ENCODE results near the gene PROB1.

PROB1 gene

DNA sequence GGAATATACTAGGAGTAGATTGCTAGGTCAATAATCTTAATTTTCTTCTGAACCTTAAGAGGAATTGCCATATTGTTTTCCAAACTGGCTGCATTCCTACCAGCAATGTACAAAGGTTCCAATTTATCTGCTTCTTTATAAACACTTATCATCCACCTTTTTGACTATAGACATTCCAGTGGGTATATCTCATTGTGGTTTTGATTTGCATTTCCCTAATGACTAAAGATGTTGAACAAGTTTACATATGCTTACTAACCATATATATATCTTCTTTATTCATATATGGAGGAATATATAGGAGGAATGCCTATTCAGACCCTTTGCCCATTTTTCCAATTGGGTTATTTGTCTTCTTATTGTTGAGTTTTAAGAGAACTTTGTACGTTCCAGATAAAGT is 36.8 kb upstream of the PROB1 start:
- no peaks in the 10 kb centered on the region for H3K4me1 ChIP-seq (ENCODE audit: control extremely low read depth in 1 of 4, control insufficient read depth in 4 of 4, insufficient read depth in 4 of 4, low read length in 3 of 4)
- H3K27me3 ChIP-seq (replicated peaks in 2 of 5; ENCODE audit: control insufficient read depth in 4 of 5, insufficient read depth in 5 of 5, low read length in 4 of 5): no peaks in the 10 kb centered on the region
- no peak overlapping the region for H3K4me3 ChIP-seq (ENCODE audit: control insufficient read depth in 1 of 7, extremely low read depth in 1 of 7, insufficient read depth in 4 of 7, low read depth in 2 of 7, low read length in 6 of 7)
- WGBS (ENCODE audit: insufficient coverage): no CpG with 5 or more reads among the region's 1 CpG
- DNase-seq: no peak
- no peak overlapping the region for H3K27ac ChIP-seq (ENCODE audit: insufficient read depth in 1 of 2, low read depth in 1 of 2, low read length in 2 of 2, poor library complexity in 1 of 2, severe bottlenecking in 2 of 2)
- POLR2A ChIA-PET: no interaction called here
- H3K9me3 ChIP-seq (ENCODE audit: control extremely low read depth in 1 of 5, control insufficient read depth in 4 of 5, insufficient read depth in 2 of 5, low read depth in 1 of 5, low read length in 4 of 5): no peaks in the 10 kb centered on the region
- CTCF ChIA-PET: interaction anchor here (1.7 to 9.4 kb wide), 3 partner anchors 8 to 83 kb away, joined by 3 to 64 read pairs (median 14); partner anchors contain the start of gene SMIM33
- H3K36me3 ChIP-seq (ENCODE audit: control insufficient read depth in 4 of 4, insufficient read depth in 4 of 4, low read length in 3 of 4): peaks cover 2 to 37% (median 9%) of the 10 kb centered on the region in 4 experiments

DNA sequence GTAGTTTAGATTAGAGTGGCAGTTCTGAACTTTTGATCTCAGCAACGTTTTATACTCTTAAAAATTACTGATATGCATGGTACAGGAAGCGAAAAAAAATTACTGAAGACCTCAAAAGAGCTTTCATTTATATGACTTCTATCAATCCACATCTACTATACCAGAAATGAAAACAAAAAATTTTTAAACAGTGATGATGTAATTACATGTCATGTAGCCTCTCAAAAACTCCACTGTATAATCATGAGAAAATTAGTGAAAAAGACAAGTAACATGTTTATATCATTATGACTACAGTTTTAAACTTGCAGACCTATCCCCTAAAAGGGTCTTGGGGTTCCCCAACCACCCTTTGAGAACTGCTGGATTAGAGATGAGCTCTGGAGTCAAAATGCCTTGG is 35.1 kb upstream of the PROB1 start:
- WGBS (ENCODE audit: insufficient coverage): no CpG with 5 or more reads among the region's 2 CpGs
- peaks cover 2 to 38% (median 10%) of the 10 kb centered on the region in 4 experiments for H3K36me3 ChIP-seq (ENCODE audit: control insufficient read depth in 4 of 4, insufficient read depth in 4 of 4, low read length in 3 of 4)
- no peaks in the 10 kb centered on the region for H3K9me3 ChIP-seq (ENCODE audit: control extremely low read depth in 1 of 5, control insufficient read depth in 4 of 5, insufficient read depth in 2 of 5, low read depth in 1 of 5, low read length in 4 of 5)
- no peak for DNase-seq
- ChIA-PET CTCF (interaction anchor here (1.3 to 2.2 kb wide), 5 partner anchors 9 to 83 kb away, joined by 3 to 11 read pairs (median 5); partner anchors contain the start of gene STING1), POLR2A (interaction anchor here (0.9 kb wide), 1 partner anchor 9 kb away, joined by 3 read pairs; the partner anchor contains the start of gene DNAJC18)
- H3K27me3 ChIP-seq (replicated peaks in 2 of 5; ENCODE audit: control insufficient read depth in 4 of 5, insufficient read depth in 5 of 5, low read length in 4 of 5): no peaks in the 10 kb centered on the region
- H3K4me1 ChIP-seq (ENCODE audit: control extremely low read depth in 1 of 4, control insufficient read depth in 4 of 4, insufficient read depth in 4 of 4, low read length in 3 of 4): peaks cover 0 to 10% (median 2%) of the 10 kb centered on the region in 4 experiments
- no peak overlapping the region for H3K4me3 ChIP-seq (ENCODE audit: control insufficient read depth in 1 of 7, extremely low read depth in 1 of 7, insufficient read depth in 4 of 7, low read depth in 2 of 7, low read length in 6 of 7)
- H3K27ac ChIP-seq (ENCODE audit: insufficient read depth in 1 of 2, low read depth in 1 of 2, low read length in 2 of 2, poor library complexity in 1 of 2, severe bottlenecking in 2 of 2): no peak overlapping the region

DNA sequence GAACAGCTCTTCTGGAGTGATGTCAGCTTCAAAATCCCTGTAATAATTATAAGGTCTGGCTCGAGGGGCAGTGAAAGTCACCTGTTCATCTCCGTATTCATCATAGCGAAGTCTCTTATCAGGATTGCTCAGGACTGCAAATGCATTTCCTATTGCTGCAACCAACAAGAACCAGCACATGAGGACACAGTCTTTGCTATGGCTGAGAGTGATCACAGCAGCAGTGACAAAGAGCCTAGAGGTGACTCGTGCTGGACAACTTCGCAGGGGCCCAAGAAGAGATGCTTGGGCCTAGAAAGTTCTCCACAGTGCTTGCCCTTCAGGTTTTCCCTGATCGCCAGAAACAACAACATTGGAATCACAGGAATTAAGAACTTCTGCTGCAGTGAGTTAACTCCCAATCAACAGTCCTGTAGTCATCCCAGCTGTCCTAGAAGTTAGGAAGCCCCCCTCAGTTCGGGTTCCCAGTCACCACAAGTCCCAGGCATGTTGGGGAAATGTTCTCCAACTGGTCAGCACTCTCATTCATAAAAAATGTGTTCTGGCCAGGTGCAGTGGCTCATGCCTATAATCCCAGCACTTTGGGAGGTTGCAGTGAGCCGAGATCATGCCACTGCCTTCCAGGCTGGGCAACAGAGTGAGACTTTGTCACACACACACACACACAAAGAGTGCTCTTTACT is 31.4 kb upstream of the PROB1 start:
- POLR2A ChIA-PET: no interaction called here
- peaks cover 2 to 36% (median 9%) of the 10 kb centered on the region in 4 experiments for H3K36me3 ChIP-seq (ENCODE audit: control insufficient read depth in 4 of 4, insufficient read depth in 4 of 4, low read length in 3 of 4)
- H3K4me1 ChIP-seq (ENCODE audit: control extremely low read depth in 1 of 4, control insufficient read depth in 4 of 4, insufficient read depth in 4 of 4, low read length in 3 of 4): peaks cover 0 to 12% (median 4%) of the 10 kb centered on the region in 4 experiments
- no peaks in the 10 kb centered on the region for H3K9me3 ChIP-seq (ENCODE audit: control extremely low read depth in 1 of 5, control insufficient read depth in 4 of 5, insufficient read depth in 2 of 5, low read depth in 1 of 5, low read length in 4 of 5)
- CTCF ChIA-PET: interaction anchor here (0.5 to 17.0 kb wide), 7 partner anchors 9 to 141 kb away, joined by 3 to 359 read pairs (median 3); partner anchors contain the start of genes DNAJC18 and SMIM33
- DNase-seq: peak in 2 of 3 donors; percentile 49 to 67
- H3K27me3 ChIP-seq (replicated peaks in 2 of 5; ENCODE audit: control insufficient read depth in 4 of 5, insufficient read depth in 5 of 5, low read length in 4 of 5): no peaks in the 10 kb centered on the region
- H3K4me3 ChIP-seq (ENCODE audit: control insufficient read depth in 1 of 7, extremely low read depth in 1 of 7, insufficient read depth in 4 of 7, low read depth in 2 of 7, low read length in 6 of 7): no peak overlapping the region
- 43% methylated on average over 7 of the region's 8 CpGs for WGBS (ENCODE audit: insufficient coverage)
- no peak overlapping the region for H3K27ac ChIP-seq (ENCODE audit: insufficient read depth in 1 of 2, low read depth in 1 of 2, low read length in 2 of 2, poor library complexity in 1 of 2, severe bottlenecking in 2 of 2)

DNA sequence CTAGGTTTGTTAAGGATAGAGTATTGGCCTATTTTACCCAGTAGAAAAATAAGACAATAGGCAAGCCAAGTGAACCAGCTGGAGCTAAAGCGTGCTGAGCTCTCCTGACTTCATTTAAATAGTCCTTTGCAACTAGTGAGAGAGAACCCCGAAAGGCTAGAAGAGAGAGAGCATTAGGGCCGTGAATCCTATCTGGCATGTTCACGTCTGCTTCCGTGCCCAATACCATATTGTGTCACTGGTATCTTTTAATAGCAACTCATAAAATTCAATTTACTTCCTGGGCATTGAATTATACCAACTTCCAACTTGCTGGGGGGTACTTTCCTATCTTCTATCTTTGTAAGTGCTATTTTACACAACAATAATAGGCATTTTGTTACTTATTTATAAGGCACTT is 30.6 kb upstream of the PROB1 start:
- WGBS (ENCODE audit: insufficient coverage): 92% methylated on average over 5 of the region's 5 CpGs
- H3K4me3 ChIP-seq (ENCODE audit: control insufficient read depth in 1 of 7, extremely low read depth in 1 of 7, insufficient read depth in 4 of 7, low read depth in 2 of 7, low read length in 6 of 7): no peak overlapping the region
- ChIA-PET POLR2A (no interaction called here), CTCF (interaction anchor here (1.0 to 17.0 kb wide), 8 partner anchors 10 to 89 kb away, joined by 3 to 359 read pairs (median 13); partner anchors contain the start of genes DNAJC18, SMIM33 and SPATA24)
- H3K4me1 ChIP-seq (ENCODE audit: control extremely low read depth in 1 of 4, control insufficient read depth in 4 of 4, insufficient read depth in 4 of 4, low read length in 3 of 4): peaks cover 0 to 12% (median 4%) of the 10 kb centered on the region in 4 experiments
- H3K36me3 ChIP-seq (ENCODE audit: control insufficient read depth in 4 of 4, insufficient read depth in 4 of 4, low read length in 3 of 4): peaks cover 2 to 40% (median 13%) of the 10 kb centered on the region in 4 experiments
- H3K27ac ChIP-seq (ENCODE audit: insufficient read depth in 1 of 2, low read depth in 1 of 2, low read length in 2 of 2, poor library complexity in 1 of 2, severe bottlenecking in 2 of 2): no peak overlapping the region
- H3K9me3 ChIP-seq (ENCODE audit: control extremely low read depth in 1 of 5, control insufficient read depth in 4 of 5, insufficient read depth in 2 of 5, low read depth in 1 of 5, low read length in 4 of 5): no peaks in the 10 kb centered on the region
- H3K27me3 ChIP-seq (replicated peaks in 2 of 5; ENCODE audit: control insufficient read depth in 4 of 5, insufficient read depth in 5 of 5, low read length in 4 of 5): no peaks in the 10 kb centered on the region
- no peak for DNase-seq

DNA sequence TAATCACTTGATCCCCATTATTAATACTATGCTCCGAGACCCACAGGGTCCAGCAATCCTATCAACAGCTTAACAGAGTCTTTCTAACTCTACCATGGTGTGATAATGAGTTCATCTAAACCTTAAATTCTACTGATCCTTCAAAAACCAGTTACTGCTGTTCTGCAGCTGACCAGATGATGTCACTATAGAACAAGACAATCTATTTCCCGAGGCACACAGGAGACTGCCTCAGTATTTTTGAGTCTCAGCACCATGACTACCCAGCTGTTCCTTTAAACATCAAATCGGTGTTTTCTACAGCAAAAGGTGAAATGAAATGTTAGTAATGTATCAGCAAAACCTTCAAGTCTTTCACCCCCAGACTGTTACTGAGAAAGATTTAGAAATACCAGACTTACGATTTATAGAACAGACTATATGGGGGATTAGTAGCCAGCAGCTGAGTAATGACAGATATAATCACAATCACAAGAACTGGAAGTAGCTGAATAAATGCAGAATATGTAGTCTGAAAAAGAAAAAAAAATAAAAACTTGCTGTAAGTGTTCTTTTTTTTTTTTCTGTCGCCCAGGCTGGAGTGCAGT is 27.5 kb upstream of the PROB1 start:
- Histone ChIP-seq H3K4me3 (ENCODE audit: control insufficient read depth in 1 of 7, extremely low read depth in 1 of 7, insufficient read depth in 4 of 7, low read depth in 2 of 7, low read length in 6 of 7) (no peak overlapping the region), H3K9me3 (ENCODE audit: control extremely low read depth in 1 of 5, control insufficient read depth in 4 of 5, insufficient read depth in 2 of 5, low read depth in 1 of 5, low read length in 4 of 5) (no peaks in the 10 kb centered on the region), H3K4me1 (ENCODE audit: control extremely low read depth in 1 of 4, control insufficient read depth in 4 of 4, insufficient read depth in 4 of 4, low read length in 3 of 4) (peaks cover 0 to 28% (median 22%) of the 10 kb centered on the region in 4 experiments), H3K27me3 (replicated peaks in 2 of 5; ENCODE audit: control insufficient read depth in 4 of 5, insufficient read depth in 5 of 5, low read length in 4 of 5) (no peaks in the 10 kb centered on the region), H3K27ac (ENCODE audit: insufficient read depth in 1 of 2, low read depth in 1 of 2, low read length in 2 of 2, poor library complexity in 1 of 2, severe bottlenecking in 2 of 2) (no peak overlapping the region), H3K36me3 (ENCODE audit: control insufficient read depth in 4 of 4, insufficient read depth in 4 of 4, low read length in 3 of 4) (peaks cover 3 to 43% (median 21%) of the 10 kb centered on the region in 4 experiments)
- CTCF ChIA-PET: interaction anchor here (0.6 to 17.0 kb wide), 28 partner anchors 8 to 314 kb away, joined by 3 to 359 read pairs (median 6); partner anchors contain the start of genes DNAJC18, ECSCR, SMIM33 and STING1
- POLR2A ChIA-PET: interaction anchor here (0.6 to 1.2 kb wide), 8 partner anchors 22 to 198 kb away, joined by 3 to 7 read pairs (median 3); partner anchors contain the start of genes STING1 and UBE2D2
- WGBS (ENCODE audit: insufficient coverage): 50% methylated on average over 1 of the region's 5 CpGs
- DNase-seq: peak; percentile 77 to 90 (median 88)

DNA sequence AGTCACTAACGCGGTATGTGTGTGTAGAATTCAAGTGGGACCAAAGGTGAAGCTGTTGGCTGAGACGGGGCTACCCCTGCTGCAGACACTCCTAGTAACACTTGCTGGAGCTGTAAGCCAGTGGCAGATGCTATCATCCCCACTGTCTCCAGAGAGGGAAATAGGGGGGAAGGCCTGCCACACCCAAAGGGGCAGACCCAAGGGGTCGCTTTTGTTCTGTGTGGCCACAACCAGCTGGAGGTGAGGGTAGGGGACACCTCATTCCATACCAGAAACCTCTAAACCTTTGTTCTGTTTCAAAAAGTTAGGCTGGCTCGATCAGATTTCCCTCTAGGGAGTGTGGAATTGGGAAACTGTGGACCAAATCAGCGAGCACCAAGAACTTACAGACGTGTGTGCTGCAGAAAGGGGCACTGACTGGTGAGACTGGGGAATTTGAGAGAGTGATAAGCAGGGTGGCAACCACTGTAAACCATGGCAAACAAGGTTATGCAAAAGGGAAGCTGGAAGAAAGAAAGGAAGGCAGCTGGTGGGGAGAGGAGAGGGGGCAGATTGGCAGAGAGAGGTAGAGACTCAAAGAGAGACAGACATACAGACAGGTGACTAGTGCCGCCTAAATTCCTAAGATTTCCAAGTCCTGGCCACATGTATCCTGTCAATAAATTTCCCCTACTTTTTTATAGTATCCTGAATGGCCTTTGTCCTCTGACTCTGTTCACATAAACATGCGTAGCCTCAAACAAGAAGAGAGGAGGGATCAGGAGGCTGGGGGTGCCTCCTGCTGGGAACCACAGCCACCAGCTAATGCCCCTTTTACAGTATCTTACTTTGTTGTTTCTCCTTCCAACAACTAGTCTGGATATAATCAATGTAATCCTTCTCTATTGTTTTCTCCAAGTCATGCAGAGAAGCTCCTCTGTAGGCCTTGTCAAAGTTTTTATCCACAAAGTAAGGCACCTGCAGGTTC is 24.6 kb upstream of the PROB1 start:
- DNase-seq: peak in 2 of 3 donors; percentile 34 to 38
- H3K27me3 ChIP-seq (replicated peaks in 2 of 5; ENCODE audit: control insufficient read depth in 4 of 5, insufficient read depth in 5 of 5, low read length in 4 of 5): no peaks in the 10 kb centered on the region
- no peak overlapping the region for H3K27ac ChIP-seq (ENCODE audit: insufficient read depth in 1 of 2, low read depth in 1 of 2, low read length in 2 of 2, poor library complexity in 1 of 2, severe bottlenecking in 2 of 2)
- peaks cover 3 to 33% (median 17%) of the 10 kb centered on the region in 4 experiments for H3K36me3 ChIP-seq (ENCODE audit: control insufficient read depth in 4 of 4, insufficient read depth in 4 of 4, low read length in 3 of 4)
- WGBS (ENCODE audit: insufficient coverage): 55% methylated on average over 5 of the region's 9 CpGs
- peaks cover 4 to 52% (median 37%) of the 10 kb centered on the region in 4 experiments for H3K4me1 ChIP-seq (ENCODE audit: control extremely low read depth in 1 of 4, control insufficient read depth in 4 of 4, insufficient read depth in 4 of 4, low read length in 3 of 4)
- no peak overlapping the region for H3K4me3 ChIP-seq (ENCODE audit: control insufficient read depth in 1 of 7, extremely low read depth in 1 of 7, insufficient read depth in 4 of 7, low read depth in 2 of 7, low read length in 6 of 7)
- ChIA-PET CTCF (interaction anchor here (1.0 to 17.0 kb wide), 26 partner anchors 10 to 214 kb away, joined by 3 to 359 read pairs (median 5); partner anchors contain the start of genes DNAJC18, PROB1, SPATA24 and STING1), POLR2A (interaction anchor here (0.6 to 1.4 kb wide), 3 partner anchors 94 to 147 kb away, joined by 3 to 4 read pairs (median 3); no protein-coding TSS in a partner anchor)
- no peaks in the 10 kb centered on the region for H3K9me3 ChIP-seq (ENCODE audit: control extremely low read depth in 1 of 5, control insufficient read depth in 4 of 5, insufficient read depth in 2 of 5, low read depth in 1 of 5, low read length in 4 of 5)

Data from common myeloid progenitor, CD34-positive (primary cell).